ENCODE data around the gene TRMO. TPM values are rescaled to one million over a fixed set of nuclear protein-coding genes. Genes with fewer than 3 reads are reported as not detected.

Gene TRMO
- total RNA-seq, 1 donor from 2014 or later = 11.2 TPM

DNA sequence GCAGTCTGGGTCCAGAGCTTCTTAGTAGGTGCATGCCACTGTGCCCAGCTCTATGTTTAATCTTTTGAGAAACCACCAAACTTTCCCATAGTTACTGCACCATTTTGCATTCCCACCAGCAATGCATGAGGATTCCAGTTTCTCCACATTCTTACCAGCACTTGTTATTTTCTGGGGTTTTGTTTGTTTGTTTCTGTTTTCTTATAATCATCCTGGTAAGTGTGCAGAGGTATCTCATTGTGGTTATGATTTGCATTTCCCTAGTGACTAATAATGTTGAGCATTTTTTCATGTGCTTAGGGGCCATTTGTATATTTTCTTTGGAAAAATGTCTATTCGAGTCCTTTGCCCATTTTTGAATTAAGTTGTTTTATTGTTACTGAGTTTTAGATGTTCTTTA lies 57.9 kb downstream of the TRMO start:
- no peaks in the 10 kb centered on the region for H3K4me1 Mint-ChIP-seq (ENCODE audit: low read depth, unreplicated experiment)
- TF ChIP-seq, protein P1, sequence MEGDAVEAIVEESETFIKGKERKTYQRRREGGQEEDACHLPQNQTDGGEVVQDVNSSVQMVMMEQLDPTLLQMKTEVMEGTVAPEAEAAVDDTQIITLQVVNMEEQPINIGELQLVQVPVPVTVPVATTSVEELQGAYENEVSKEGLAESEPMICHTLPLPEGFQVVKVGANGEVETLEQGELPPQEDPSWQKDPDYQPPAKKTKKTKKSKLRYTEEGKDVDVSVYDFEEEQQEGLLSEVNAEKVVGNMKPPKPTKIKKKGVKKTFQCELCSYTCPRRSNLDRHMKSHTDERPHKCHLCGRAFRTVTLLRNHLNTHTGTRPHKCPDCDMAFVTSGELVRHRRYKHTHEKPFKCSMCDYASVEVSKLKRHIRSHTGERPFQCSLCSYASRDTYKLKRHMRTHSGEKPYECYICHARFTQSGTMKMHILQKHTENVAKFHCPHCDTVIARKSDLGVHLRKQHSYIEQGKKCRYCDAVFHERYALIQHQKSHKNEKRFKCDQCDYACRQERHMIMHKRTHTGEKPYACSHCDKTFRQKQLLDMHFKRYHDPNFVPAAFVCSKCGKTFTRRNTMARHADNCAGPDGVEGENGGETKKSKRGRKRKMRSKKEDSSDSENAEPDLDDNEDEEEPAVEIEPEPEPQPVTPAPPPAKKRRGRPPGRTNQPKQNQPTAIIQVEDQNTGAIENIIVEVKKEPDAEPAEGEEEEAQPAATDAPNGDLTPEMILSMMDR (IDR thresholded peaks at IDR 0.05; ENCODE audit: partially characterized antibody, unreplicated experiment) = no peak
- peaks cover 11% of the 10 kb centered on the region for H3K27me3 Mint-ChIP-seq (ENCODE audit: unreplicated experiment)
- peaks cover 5% of the 10 kb centered on the region for H3K36me3 Mint-ChIP-seq (ENCODE audit: unreplicated experiment)
- no peak overlapping the region for H3K27ac Mint-ChIP-seq (ENCODE audit: unreplicated experiment)
- no peak overlapping the region for H3K4me3 Mint-ChIP-seq (ENCODE audit: unreplicated experiment)
- no peak for DNase-seq
- H3K9me3 Mint-ChIP-seq (ENCODE audit: unreplicated experiment) = peaks cover 2% of the 10 kb centered on the region

DNA sequence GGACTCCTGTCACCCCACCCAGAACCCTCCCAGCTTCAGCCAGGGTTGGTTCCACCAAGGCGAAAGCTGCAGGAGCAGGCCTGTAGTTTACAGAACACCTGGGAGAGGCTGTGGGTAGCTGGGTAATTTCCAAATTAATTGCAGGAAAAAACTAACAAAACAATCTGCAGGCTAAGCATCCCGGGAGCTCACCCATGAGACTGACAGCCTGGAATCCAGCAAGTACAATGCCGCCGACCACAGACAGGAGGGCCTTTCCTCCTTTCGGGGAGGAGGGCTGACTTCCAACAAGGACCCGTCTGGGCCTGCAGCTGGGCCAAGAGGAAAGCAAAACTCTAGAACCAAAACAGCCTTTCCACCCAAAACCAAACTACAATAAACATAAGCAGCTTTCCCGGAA lies 59.0 kb downstream of the TRMO start:
- Mint-ChIP-seq H3K4me1 (ENCODE audit: low read depth, unreplicated experiment) (no peaks in the 10 kb centered on the region), H3K4me3 (ENCODE audit: unreplicated experiment) (no peak overlapping the region), H3K9me3 (ENCODE audit: unreplicated experiment) (no peaks in the 10 kb centered on the region), H3K27me3 (ENCODE audit: unreplicated experiment) (peaks cover 14% of the 10 kb centered on the region), H3K27ac (ENCODE audit: unreplicated experiment) (no peak overlapping the region), H3K36me3 (ENCODE audit: unreplicated experiment) (peaks cover 5% of the 10 kb centered on the region)
- no peak for DNase-seq
- TF ChIP-seq, protein P1 (IDR thresholded peaks at IDR 0.05; ENCODE audit: partially characterized antibody, unreplicated experiment) = no peak

DNA sequence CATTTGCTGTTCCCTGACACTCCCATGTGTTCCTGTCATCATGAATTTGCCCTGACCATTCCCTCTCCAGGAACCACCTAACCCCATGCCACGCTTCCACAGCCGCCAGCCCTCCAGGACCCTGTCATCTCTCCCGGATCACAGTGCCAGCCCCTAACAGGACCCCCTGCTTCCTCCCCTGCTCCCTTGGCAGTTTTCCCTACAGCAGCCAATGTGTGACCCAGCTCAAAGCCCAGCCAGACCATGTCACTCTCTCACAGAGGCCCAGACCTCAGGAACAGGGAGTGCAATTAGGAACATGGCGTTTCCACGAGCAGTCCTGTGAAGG lies 61.2 kb downstream of the TRMO start:
- H3K36me3 Mint-ChIP-seq (ENCODE audit: unreplicated experiment) = peaks cover 5% of the 10 kb centered on the region
- H3K27me3 Mint-ChIP-seq (ENCODE audit: unreplicated experiment) = peaks cover 24% of the 10 kb centered on the region
- TF ChIP-seq, protein P1 (IDR thresholded peaks at IDR 0.05; ENCODE audit: partially characterized antibody, unreplicated experiment) = no peak
- DNase-seq = no peak
- H3K4me3 Mint-ChIP-seq (ENCODE audit: unreplicated experiment) = no peak overlapping the region
- H3K9me3 Mint-ChIP-seq (ENCODE audit: unreplicated experiment) = no peaks in the 10 kb centered on the region
- H3K27ac Mint-ChIP-seq (ENCODE audit: unreplicated experiment) = no peak overlapping the region
- peaks cover 2% of the 10 kb centered on the region for H3K4me1 Mint-ChIP-seq (ENCODE audit: low read depth, unreplicated experiment)

GRCh38 chr9:97860451-97861147 lies 61.7 kb downstream of the TRMO start:
- H3K9me3 Mint-ChIP-seq (ENCODE audit: unreplicated experiment) = no peaks in the 10 kb centered on the region
- no peak overlapping the region for H3K4me3 Mint-ChIP-seq (ENCODE audit: unreplicated experiment)
- H3K27me3 Mint-ChIP-seq (ENCODE audit: unreplicated experiment) = peaks cover 29% of the 10 kb centered on the region
- peaks cover 5% of the 10 kb centered on the region for H3K36me3 Mint-ChIP-seq (ENCODE audit: unreplicated experiment)
- TF ChIP-seq, protein P1 (IDR thresholded peaks at IDR 0.05; ENCODE audit: partially characterized antibody, unreplicated experiment) = no peak
- no peak overlapping the region for H3K27ac Mint-ChIP-seq (ENCODE audit: unreplicated experiment)
- DNase-seq = no peak
- H3K4me1 Mint-ChIP-seq (ENCODE audit: low read depth, unreplicated experiment) = peaks cover 2% of the 10 kb centered on the region

DNA sequence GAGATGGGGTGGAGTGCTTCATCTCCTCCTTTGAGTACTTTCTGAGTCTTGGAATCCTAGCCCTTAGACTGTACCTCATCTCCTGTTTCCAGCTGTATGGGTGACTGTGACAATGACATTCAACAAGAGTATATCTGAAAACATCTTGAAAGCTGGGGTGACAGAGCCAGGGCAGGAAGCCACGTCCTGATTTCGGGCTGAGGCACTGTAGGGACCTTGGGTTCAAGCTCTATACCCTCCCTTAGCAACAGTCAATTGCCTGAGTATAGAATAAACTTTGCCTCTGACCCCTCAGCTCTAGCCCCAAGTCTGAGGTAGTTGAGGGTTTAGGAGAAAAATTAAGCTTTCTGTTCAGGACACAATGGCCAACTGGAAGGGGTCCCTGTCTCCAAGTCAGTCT lies 63.0 kb downstream of the TRMO start:
- peaks cover 2% of the 10 kb centered on the region for H3K4me1 Mint-ChIP-seq (ENCODE audit: low read depth, unreplicated experiment)
- H3K27me3 Mint-ChIP-seq (ENCODE audit: unreplicated experiment) = peaks cover 34% of the 10 kb centered on the region
- H3K4me3 Mint-ChIP-seq (ENCODE audit: unreplicated experiment) = no peak overlapping the region

More for the DNA sequence above, 63.0 kb downstream of the TRMO start:
- H3K36me3 Mint-ChIP-seq (ENCODE audit: unreplicated experiment) = peaks cover 5% of the 10 kb centered on the region
- H3K27ac Mint-ChIP-seq (ENCODE audit: unreplicated experiment) = no peak overlapping the region
- no peak for DNase-seq
- TF ChIP-seq, protein P1 (IDR thresholded peaks at IDR 0.05; ENCODE audit: partially characterized antibody, unreplicated experiment) = no peak
- H3K9me3 Mint-ChIP-seq (ENCODE audit: unreplicated experiment) = no peaks in the 10 kb centered on the region

Measured in glutamatergic neuron (in vitro differentiated cells).